ENCODE data around the gene POLR2A.

GRCh38 chr17:7512105-7512504, 27.9 kb downstream of the POLR2A start:
- TF ChIP-seq CREB1 (IDR thresholded peaks at IDR 0.05; ENCODE audit: low read depth) (no peak), EGR1 (IDR thresholded peaks at IDR 0.05) (no peak), TAF1 (IDR thresholded peaks at IDR 0.05; ENCODE audit: low read depth) (no peak), TCF12 (IDR thresholded peaks at IDR 0.05; ENCODE audit: low read depth) (no peak), REST (IDR thresholded peaks at IDR 0.05; ENCODE audit: low read depth) (no peak), YY1 (IDR thresholded peaks at IDR 0.05; ENCODE audit: low read depth) (no peak), NFIC (IDR thresholded peaks at IDR 0.05) (no peak), MAX (IDR thresholded peaks at IDR 0.05) (no peak), CEBPB (IDR thresholded peaks at IDR 0.05) (no peak), TEAD4 (IDR thresholded peaks at IDR 0.05) (no peak), ZBTB7A (IDR thresholded peaks at IDR 0.05; ENCODE audit: low read depth) (no peak)
